Measurements from ENCODE around the gene SOX5.
"Not testable (repeated sequence)": the region's sequence is repeated elsewhere in the genome, so short reads cannot be mapped to it uniquely, and the experiment has no call there.

GRCh38 chr12:23505736-23506135 lies 443.7 kb downstream of the SOX5 start:
- not testable (repeated sequence) for TF ChIP-seq EZH2 (IDR thresholded peaks at IDR 0.05; ENCODE audit: borderline replicate concordance, insufficient read depth, low read depth, low read length, poor library complexity, severe bottlenecking); CTCF (IDR thresholded peaks at IDR 0.05)

Data from B cell (primary cell).